NB4 (cell line): ENCODE data around the gene BRICD5.

Experiments
- DNase-seq: peaks from one replicate; pipeline ENCODE4 v3.0.0; 2010; ENCODE audit warnings: low read depth
- H3K4me3 ChIP-seq: one replicate; pipeline ENCODE4 v1.5.1; 2011; ENCODE audit warnings: mild to moderate bottlenecking, low read depth, low read length, moderate library complexity
- MAX ChIP-seq: IDR thresholded peaks from 2 replicates; pipeline ENCODE4 v1.6.1; 2011; ENCODE audit warnings: low read depth, low read length
- MYC ChIP-seq: IDR thresholded peaks from 2 replicates; pipeline ENCODE4 v1.6.1; 2011; ENCODE audit warnings: low read depth, low read length
- POLR2A ChIP-seq: IDR thresholded peaks from 2 replicates; pipeline ENCODE4 v1.6.1; 2011; ENCODE audit warnings: mild to moderate bottlenecking; ENCODE audit not compliant: insufficient read length; ENCODE audit errors: extremely low read depth
- TF ChIP-seq, protein P1 (sequence below): IDR thresholded peaks from one replicate; pipeline ENCODE4 v1.5.1; 2012; ENCODE audit warnings: low read depth, low read length

Gene BRICD5

GRCh38 chr16:2252806-2253148 lies 42.1 kb upstream of the BRICD5 start:
- DNase-seq: no peak
- TF ChIP-seq MAX (no peak), MYC (no peak), POLR2A (no peak)
- TF ChIP-seq, protein P1, sequence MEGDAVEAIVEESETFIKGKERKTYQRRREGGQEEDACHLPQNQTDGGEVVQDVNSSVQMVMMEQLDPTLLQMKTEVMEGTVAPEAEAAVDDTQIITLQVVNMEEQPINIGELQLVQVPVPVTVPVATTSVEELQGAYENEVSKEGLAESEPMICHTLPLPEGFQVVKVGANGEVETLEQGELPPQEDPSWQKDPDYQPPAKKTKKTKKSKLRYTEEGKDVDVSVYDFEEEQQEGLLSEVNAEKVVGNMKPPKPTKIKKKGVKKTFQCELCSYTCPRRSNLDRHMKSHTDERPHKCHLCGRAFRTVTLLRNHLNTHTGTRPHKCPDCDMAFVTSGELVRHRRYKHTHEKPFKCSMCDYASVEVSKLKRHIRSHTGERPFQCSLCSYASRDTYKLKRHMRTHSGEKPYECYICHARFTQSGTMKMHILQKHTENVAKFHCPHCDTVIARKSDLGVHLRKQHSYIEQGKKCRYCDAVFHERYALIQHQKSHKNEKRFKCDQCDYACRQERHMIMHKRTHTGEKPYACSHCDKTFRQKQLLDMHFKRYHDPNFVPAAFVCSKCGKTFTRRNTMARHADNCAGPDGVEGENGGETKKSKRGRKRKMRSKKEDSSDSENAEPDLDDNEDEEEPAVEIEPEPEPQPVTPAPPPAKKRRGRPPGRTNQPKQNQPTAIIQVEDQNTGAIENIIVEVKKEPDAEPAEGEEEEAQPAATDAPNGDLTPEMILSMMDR: no peak
- no peak overlapping the region for H3K4me3 ChIP-seq

GRCh38 chr16:2251296-2252111 lies 40.8 kb upstream of the BRICD5 start, which contains the start of gene ECI1:
ECI1 (minus strand) TSS chr16:2251587; CDS start chr16:2251566, 21 bp downstream.
- DNase-seq: peak; percentile 96
- TF ChIP-seq, protein P1: peak; percentile 29
- TF ChIP-seq POLR2A (peak; percentile 77), MYC (peak; percentile 71), MAX (peak; percentile 73)
- peak within 1 kb of the TSS; percentile 76 for H3K4me3 ChIP-seq

DNA sequence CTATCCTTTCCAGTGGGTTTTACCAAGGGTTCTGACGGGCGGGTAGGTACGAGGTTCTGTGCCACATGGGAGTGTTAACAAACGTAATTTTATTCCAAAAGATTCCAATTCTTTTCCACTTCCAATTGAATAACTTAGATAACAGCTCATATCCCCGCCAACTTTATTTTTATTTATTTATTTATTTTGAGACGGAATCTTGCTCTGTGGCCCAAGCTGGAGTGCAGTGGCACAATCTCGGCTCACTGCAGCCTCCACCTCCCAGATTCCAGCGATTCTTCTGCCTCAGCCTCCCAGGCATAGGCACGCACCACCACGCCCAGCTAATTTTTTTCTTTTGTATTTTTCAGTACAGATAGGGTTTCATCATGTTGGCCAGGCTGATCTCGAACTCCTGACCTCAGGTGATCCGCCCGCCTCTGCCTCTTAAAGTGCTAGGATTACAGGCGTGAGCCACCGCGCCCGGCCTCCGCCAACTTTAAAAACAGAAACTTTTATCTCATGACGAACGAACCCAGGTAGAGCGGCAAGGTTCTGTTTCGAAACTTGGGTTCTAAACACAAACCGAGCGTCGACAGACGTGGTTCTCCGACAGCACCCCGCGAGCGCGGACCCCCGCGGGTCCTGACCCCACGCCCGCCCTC lies 40.1 kb upstream of the BRICD5 start:
- no peak for DNase-seq
- TF ChIP-seq, protein P1: no peak
- TF ChIP-seq POLR2A: no peak
- no peak for TF ChIP-seq MAX
- TF ChIP-seq MYC: no peak
- peak overlapping the region; percentile 76 for H3K4me3 ChIP-seq

- TF ChIP-seq MYC (no peak), POLR2A (no peak), MAX (no peak)
- TF ChIP-seq, protein P1: no peak
- no peak overlapping the region for H3K4me3 ChIP-seq
- no peak for DNase-seq
Observed at GRCh38 chr16:2246301-2246885, 35.7 kb upstream of the BRICD5 start.

- DNase-seq: no peak
- no peak overlapping the region for H3K4me3 ChIP-seq
- no peak for TF ChIP-seq MYC
Observed at GRCh38 chr16:2244926-2245795, 34.5 kb upstream of the BRICD5 start.
